ENCODE results near the gene PLIN5.

DNA sequence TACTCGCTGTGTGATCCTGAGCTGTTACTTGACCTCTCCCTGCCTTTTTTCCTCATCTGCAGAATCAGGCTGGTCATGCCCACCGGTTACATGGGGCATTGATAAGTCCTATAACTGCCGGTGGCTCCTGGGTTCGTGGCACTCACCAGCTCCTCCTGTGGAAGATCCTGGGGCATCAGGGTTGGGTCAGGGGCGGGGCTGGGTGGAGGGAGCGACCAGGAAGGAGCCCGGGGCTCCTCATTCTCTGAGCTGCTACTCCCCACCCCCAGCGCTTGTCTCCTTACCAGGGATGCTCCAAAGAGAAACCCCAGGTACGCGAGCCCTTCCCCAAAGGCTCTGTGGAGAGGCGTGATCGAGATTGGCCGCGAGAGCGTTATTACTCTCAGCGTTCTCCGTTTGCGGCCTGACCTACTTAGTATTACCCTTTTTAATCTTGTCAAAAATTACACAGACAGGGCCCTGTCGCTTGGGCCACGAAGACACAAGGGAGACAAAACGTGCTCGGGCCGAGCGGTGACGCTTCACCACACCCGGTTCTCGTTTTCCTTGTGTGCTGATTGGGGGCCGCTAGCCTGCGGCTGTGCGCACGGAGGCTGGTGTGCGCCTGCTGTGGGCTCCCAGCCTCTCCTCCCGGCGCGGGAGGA, 52.2 kb downstream of the PLIN5 start:
- TF ChIP-seq, protein P1, sequence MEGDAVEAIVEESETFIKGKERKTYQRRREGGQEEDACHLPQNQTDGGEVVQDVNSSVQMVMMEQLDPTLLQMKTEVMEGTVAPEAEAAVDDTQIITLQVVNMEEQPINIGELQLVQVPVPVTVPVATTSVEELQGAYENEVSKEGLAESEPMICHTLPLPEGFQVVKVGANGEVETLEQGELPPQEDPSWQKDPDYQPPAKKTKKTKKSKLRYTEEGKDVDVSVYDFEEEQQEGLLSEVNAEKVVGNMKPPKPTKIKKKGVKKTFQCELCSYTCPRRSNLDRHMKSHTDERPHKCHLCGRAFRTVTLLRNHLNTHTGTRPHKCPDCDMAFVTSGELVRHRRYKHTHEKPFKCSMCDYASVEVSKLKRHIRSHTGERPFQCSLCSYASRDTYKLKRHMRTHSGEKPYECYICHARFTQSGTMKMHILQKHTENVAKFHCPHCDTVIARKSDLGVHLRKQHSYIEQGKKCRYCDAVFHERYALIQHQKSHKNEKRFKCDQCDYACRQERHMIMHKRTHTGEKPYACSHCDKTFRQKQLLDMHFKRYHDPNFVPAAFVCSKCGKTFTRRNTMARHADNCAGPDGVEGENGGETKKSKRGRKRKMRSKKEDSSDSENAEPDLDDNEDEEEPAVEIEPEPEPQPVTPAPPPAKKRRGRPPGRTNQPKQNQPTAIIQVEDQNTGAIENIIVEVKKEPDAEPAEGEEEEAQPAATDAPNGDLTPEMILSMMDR (IDR thresholded peaks at IDR 0.05) = no peak
- no peak for TF ChIP-seq POLR2AphosphoS5 (IDR thresholded peaks at IDR 0.05)
- TF ChIP-seq POLR2A (IDR thresholded peaks at IDR 0.05) = no peak

Measured in breast epithelium (tissue), 3 donors.